HG03521 (cell line): ENCODE data around the gene BRSK2.

Source experiments
- ATAC-seq: cut with Tn5 transposase; IDR thresholded peaks from one replicate; pipeline ENCODE4 v1.9.1; 2021; ENCODE audit warnings: mild to moderate bottlenecking, moderate library complexity; ENCODE audit not compliant: unreplicated experiment

Gene BRSK2

GRCh38 chr11:1460986-1461825 lies 71.5 kb downstream of the BRSK2 start:
- ATAC-seq, result no peak

GRCh38 chr11:1461826-1462697 lies 72.3 kb downstream of the BRSK2 start:
- ATAC-seq, result no peak

GRCh38 chr11:1462698-1462975 lies 72.9 kb downstream of the BRSK2 start:
- ATAC-seq, result no peak

DNA sequence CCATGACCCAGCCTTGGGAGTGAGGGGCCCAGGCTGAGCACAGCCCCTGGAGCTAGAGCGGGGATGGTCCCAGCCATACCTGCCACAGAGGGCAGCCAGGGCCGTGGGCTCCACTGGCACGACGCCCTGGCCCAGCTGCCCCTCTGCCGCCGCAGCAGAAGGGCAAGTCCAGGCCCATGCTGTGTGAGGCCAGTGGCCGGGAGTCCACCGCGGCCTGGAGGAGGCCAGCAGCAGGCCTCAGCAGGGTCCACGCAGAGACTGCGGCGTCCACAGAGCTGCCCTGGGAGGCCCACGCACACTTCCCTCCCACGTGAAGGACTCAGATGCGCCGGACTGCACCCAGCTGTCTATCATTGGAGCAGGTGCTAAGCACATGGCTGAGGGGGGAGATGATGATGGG lies 73.3 kb downstream of the BRSK2 start:
- no peak for ATAC-seq

DNA sequence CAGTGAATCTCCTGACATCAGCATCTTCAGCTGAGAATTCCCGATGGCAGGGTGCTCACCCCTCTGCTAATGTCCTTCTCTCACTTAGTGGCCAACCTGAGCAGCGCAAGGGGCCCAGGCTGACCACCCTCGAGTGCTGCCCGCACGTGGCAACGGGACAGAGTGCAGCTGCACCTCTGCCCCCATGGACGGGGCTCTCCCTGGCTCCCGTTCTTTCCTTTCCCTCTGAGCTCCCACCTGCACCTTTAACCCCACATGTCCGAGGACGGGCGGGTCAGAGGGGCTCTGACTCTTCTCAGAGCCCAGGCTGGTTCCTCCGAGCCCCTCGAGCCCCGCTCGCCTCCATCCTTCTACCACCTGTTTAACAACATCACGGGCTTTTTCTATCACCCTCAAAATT lies 77.0 kb downstream of the BRSK2 start:
- ATAC-seq, result no peak

DNA sequence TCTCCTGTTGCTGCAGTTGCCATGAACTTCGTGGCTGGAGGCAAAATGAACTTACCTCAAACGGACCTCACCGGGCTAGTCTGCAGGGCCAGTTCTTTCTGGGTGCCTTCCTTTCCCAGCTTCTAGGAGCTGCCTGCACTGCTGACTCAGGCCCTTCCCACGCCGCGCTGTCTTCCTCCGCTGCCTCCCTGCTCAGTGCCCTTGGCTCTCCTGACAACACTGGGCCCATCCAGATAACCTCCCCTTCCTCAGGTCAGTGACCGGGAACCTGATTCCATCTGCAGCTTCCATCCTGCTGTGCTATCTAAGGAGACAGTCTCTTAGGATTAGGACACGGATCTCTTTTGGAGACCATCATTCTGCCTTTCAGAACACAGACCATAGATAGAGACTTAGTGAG lies 77.5 kb downstream of the BRSK2 start:
- no peak for ATAC-seq

GRCh38 chr11:1468002-1468401 lies 78.3 kb downstream of the BRSK2 start:
- no peak for ATAC-seq

DNA sequence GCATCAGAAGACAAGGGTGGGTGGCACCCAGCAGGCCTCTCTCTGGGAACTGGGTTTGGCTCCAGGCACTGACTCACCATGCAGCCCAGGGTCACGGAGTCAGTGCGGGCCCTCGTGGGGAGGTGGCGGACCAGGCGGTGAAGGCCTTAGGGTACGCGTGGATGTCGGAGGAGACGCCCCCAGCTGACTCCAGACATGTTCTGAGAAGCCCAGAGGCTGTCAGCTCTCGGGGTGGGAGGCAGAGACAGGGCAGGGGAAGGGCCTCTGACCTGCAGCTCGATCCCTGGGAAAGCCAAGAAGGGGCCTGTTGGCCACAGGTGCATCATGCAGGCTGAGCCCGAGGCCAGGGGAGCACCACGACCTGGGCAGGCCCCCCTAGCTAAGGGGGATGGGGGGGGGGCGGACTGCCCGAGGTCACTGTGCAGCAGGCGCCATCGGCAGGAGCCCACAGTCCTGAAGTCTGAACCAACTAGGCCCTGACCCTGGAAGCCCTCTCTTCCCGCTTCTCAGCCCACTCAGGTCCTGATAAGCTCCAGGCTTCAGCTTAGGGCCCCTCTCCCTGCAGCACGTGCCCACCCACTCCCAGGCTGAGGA lies 78.8 kb downstream of the BRSK2 start:
- ATAC-seq, result no peak

DNA sequence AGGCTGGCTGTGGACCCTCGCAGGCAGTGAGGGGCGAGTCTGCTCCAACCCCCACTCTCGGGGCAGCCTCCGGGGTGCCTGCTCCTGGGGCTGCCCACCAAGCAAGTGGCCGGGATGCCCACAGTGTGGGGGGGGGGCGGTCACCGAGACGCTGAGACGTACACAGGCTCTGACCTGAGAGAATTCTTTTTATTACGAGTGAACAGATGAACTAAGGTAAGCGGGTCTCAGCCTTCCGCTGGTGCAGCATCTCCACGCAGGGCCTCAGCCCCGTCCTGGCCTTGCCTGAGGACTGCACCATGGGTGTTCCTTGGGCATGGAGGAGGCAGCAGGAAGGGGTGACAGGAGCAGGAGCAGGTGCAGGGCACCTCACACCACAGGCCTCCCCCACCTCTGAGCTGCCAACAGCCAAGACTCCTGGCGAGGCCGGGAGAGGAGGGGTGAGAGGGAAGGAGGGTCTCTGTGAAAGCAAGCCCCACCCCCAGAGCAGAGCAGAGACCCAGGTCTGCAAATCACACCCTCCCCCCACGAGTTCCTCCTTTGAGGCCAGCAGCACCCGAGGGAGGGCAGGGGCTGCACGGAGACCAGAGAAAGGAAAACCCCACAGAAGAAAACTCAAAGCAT lies 79.7 kb downstream of the BRSK2 start:
- no peak for ATAC-seq

GRCh38 chr11:1469911-1470680 lies 80.4 kb downstream of the BRSK2 start:
- ATAC-seq, result no peak

DNA sequence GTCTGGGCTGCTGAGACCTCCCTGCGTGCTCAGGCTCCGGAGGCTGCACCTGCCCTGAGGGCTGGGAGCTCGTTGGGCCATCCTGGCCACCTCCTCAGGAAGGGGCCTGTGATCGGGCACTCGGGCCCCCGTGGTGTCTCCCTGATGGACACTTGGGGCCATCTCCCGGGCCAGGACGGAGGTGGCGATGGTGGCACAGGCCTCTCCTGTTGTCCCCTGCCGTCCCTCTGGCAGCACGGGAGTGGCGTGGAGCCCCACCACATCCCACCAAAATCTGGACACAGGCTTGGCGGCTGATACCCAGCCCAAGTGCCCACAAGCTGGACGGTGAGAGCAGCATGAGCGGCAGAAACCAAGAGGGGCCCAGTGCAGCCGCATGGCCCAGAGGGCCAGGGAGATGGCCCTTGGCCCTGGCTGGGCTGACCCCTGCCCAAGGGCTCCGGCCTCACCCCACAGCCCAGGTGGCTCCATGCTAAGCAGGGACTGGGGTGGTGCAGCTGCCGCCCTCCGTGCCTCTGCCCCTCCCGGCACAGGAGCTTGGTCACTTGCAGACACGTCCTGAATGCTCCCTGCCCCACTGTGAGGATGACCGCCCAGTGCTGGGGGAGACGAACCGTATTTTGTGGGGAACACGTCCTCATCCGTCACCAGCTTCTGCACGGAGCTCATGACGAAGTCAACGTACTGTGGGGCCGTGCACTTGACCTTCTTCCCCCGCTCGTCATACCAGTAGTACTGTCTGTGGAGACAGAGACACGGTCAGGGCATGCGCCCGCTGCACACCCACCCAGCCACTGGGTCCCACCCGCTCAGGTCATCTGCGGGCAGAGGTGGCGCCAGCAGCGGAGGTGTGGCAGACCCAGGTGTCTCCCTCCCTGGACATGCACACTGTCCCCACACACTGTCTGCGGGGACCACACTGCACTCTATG lies 81.2 kb downstream of the BRSK2 start:
- ATAC-seq, result no peak

- ATAC-seq, result no peak
These were observed 82.0 kb downstream of the BRSK2 start for GRCh38 chr11:1471736-1472135.

DNA sequence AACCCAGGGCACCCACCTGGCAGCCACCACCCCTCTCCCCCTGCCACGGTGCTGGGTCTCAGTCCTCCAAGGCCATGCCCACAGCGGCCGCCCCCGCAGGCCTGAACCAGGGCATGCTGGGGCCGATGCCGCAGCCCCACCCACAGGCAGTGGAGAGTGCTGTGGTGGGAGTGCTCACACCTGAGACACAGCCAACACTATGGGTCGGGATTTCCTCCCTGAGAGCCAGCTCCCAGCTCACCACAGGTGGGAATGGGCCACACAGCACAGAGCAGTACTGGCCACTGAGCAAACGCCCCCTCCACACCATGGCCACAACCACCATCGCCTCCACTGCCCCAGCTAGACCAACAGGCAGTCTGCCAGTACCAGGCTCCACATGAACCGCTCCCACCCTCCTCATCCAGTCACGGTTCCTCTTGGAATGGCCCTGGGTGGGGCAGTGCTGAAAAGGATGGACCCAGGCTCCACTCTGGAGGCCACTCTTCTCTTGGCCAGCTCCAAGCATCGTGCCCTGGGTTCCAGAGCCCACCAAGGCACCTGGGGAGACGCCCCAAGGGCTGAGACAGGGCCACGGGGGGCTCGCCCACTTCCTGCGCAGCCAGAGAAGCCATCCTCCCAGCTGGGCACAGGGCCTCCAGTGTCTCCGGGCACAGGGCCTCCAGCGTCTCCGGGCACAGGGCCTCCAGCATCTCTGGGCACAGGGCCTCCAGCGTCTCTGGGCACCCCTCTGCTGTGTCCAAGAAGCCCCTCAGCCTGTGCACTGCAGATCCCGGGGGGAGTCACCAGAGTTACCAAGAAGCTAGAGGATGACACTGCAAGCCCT lies 82.7 kb downstream of the BRSK2 start:
- ATAC-seq, result no peak

DNA sequence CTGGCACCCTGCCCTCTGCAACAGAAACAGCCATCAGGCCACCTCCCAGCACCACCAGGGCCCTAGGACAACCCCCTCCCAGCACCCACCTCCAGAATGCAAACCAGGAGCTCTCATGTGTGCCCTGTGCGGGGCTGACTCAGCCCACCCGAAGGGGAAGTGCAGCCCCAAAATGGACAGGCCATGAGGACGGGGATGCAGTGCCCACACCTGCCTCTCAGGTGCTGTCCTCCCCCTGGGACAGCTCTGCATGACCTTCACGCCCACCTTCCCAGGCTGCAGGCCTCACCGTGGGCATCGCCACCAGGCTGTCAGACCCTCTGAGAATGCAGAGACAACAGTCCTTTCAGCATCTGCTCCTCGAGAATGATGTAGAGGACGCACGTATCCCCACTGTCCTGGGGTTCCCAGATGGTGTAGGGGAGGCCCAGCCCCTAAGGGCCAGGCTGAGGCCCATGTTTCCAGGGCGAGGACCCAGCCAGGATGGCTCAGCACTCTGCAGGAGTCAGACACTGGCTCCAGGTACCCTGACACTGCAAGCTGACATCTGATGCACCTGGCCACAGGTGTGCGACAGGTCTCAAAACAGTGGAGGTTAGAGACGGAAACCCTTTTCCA lies 83.4 kb downstream of the BRSK2 start:
- ATAC-seq, result no peak

GRCh38 chr11:1473786-1474185 lies 84.1 kb downstream of the BRSK2 start:
- no peak for ATAC-seq

- no peak for ATAC-seq
These were observed 86.1 kb downstream of the BRSK2 start for GRCh38 chr11:1475841-1476240.

DNA sequence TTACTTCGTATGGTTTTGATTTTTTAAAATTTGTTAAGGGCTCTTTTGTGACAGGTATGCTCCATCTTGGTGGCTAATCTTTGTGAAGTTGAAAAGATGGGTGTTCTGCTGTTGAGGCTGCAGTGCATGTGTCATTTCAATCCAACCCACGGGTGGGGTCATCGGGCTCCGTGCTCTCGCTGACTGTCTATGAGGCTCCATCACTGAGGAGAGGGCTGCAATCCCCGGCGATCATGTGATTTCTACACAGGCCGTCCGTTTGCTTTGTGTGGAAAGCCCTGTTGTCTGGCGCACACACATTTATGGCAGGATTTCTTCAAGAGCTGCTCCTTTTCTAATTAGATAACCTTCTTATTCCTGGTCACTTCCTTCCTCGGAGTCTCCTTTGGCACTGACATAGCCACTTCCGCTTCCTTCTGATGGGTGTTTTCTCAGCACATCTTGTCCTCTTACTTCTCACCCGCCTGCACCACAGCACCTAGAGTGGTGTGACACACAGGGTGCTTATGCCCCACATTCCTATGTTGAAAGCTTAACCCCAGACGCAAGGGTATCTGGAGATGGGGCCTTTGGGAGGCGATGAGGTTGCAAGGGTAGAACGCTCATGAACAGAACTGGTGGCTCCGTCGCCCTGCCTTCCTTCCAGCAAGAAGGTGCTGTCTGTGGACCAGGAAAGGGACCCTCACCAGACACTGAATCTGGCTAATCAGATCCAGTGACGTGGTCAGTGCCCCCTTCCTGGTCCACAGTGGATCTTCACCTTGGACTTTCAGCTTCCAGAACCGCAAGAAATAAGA lies 87.4 kb downstream of the BRSK2 start:
- no peak for ATAC-seq

DNA sequence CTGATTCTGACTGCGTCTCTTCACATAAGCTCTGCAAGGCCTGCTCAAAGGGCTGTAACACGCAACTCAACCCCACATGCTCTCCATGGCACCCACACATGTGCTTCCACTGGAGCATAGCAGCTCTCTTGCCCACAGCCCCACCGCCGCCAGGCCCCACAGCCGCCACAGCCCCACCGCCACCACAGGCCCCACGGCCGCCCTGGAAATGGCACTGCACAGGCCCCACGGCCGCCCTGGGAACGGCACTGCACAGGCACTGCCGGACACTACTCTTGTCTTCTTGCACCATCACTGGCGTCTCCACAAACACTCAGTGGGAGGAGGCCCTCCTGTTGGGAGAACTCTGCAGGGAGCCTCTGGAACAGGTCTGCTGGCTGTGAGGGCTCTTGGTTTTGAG lies 88.3 kb downstream of the BRSK2 start:
- ATAC-seq, result no peak
